ENCODE results near the gene BOLA3. TPM values are rescaled to one million over a fixed set of nuclear protein-coding genes. Genes with fewer than 3 reads are reported as not detected.

The BOLA3 gene
- total and polyA plus RNA-seq, 2 donors (not counting 1 experiment from before 2014, with no cell fraction given), result 28.2 to 48.8 TPM

DNA sequence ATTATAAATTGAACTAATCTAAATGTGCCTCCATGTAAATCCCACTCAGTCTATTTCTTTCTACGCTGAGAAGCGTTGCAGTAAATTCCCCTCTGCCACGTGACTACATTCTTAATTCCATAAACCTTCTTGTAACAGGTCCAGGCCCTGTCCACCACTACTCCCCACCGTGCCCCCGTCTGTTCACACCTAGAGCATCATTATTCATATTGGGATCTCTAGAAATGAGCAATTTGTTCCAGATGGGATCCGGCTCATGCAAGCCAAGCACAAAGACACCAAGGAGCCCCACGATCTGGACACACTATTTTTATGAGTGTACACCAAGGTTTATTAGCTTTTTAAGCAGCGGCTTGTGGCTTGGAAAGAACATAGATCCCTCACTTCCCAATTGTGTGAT, 38.2 kb downstream of the BOLA3 start:
- Histone ChIP-seq H2AFZ (ENCODE audit: low read length) (no peak overlapping the region), H3K79me2 (ENCODE audit: control insufficient read depth, insufficient read depth, low read length) (no peaks in the 10 kb centered on the region), H3K9me3 (ENCODE audit: control insufficient read depth, insufficient read depth, low read depth, low read length) (no peaks in the 10 kb centered on the region), H3K4me3 (replicated peaks in 1 of 4; ENCODE audit: control extremely low read depth in 1 of 4, insufficient read depth in 1 of 4, low read depth in 3 of 4, low read length in 4 of 4) (no peak overlapping the region), H3K4me1 (ENCODE audit: control insufficient read depth, extremely low read depth, insufficient read depth, low read length) (no peaks in the 10 kb centered on the region), H3K9ac (ENCODE audit: insufficient read depth, low read length) (no peak overlapping the region), H3K4me2 (ENCODE audit: extremely low read depth, insufficient read depth, low read length) (no peak overlapping the region), H3K27me3 (ENCODE audit: control insufficient read depth, insufficient read depth, low read length) (no peaks in the 10 kb centered on the region), H4K20me1 (ENCODE audit: control insufficient read depth, extremely low read depth, insufficient read depth, low read length) (no peaks in the 10 kb centered on the region), H3K27ac (ENCODE audit: insufficient read depth, low read length) (no peak overlapping the region), H3K36me3 (ENCODE audit: control insufficient read depth, insufficient read depth, low read length) (no peaks in the 10 kb centered on the region)
- DNase-seq (ENCODE audit: low read depth in 2 of 2), result no peak
- no peak for TF ChIP-seq EZH2 (IDR thresholded peaks at IDR 0.05; ENCODE audit: low read length, missing control alignments)

DNA sequence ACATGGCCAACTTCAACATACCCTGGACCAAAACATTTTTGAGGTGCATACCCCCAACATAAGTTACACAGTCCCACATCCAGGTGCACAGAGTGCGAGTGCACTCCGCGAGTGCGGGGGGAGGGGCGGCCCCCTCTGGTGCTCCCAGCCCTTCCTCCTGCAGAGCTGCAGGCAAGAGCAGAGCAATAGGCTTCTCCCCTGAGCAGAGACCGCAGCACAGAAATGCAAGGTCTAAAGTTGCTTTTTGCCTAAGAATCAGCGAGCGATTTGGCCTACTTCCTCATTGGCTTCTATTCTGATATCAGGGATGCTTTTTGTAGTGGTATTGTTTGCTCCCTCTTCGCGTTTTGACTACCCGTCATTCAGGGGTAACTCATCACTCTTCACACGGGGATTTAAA, 40.6 kb downstream of the BOLA3 start:
- no peak for DNase-seq (ENCODE audit: low read depth in 2 of 2)
- no peaks in the 10 kb centered on the region for H3K9me3 ChIP-seq (ENCODE audit: control insufficient read depth, insufficient read depth, low read depth, low read length)
- H2AFZ ChIP-seq (ENCODE audit: low read length), result no peak overlapping the region
- no peak for TF ChIP-seq EZH2 (IDR thresholded peaks at IDR 0.05; ENCODE audit: low read length, missing control alignments)
- TF ChIP-seq, protein P1, sequence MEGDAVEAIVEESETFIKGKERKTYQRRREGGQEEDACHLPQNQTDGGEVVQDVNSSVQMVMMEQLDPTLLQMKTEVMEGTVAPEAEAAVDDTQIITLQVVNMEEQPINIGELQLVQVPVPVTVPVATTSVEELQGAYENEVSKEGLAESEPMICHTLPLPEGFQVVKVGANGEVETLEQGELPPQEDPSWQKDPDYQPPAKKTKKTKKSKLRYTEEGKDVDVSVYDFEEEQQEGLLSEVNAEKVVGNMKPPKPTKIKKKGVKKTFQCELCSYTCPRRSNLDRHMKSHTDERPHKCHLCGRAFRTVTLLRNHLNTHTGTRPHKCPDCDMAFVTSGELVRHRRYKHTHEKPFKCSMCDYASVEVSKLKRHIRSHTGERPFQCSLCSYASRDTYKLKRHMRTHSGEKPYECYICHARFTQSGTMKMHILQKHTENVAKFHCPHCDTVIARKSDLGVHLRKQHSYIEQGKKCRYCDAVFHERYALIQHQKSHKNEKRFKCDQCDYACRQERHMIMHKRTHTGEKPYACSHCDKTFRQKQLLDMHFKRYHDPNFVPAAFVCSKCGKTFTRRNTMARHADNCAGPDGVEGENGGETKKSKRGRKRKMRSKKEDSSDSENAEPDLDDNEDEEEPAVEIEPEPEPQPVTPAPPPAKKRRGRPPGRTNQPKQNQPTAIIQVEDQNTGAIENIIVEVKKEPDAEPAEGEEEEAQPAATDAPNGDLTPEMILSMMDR (conservative IDR thresholded peaks at IDR 0.05 in 1 of 2, IDR thresholded peaks at IDR 0.05 in 1 of 2; ENCODE audit: low read depth in 1 of 2, low read length in 2 of 2), result no peak
- no peak overlapping the region for H3K4me3 ChIP-seq (replicated peaks in 1 of 4; ENCODE audit: control extremely low read depth in 1 of 4, insufficient read depth in 1 of 4, low read depth in 3 of 4, low read length in 4 of 4)
- no peaks in the 10 kb centered on the region for H3K4me1 ChIP-seq (ENCODE audit: control insufficient read depth, extremely low read depth, insufficient read depth, low read length)
- H3K79me2 ChIP-seq (ENCODE audit: control insufficient read depth, insufficient read depth, low read length), result no peaks in the 10 kb centered on the region
- no peaks in the 10 kb centered on the region for H3K27me3 ChIP-seq (ENCODE audit: control insufficient read depth, insufficient read depth, low read length)
- H3K4me2 ChIP-seq (ENCODE audit: extremely low read depth, insufficient read depth, low read length), result no peak overlapping the region
- no peaks in the 10 kb centered on the region for H4K20me1 ChIP-seq (ENCODE audit: control insufficient read depth, extremely low read depth, insufficient read depth, low read length)
- H3K27ac ChIP-seq (ENCODE audit: insufficient read depth, low read length), result no peak overlapping the region
- peaks cover 2% of the 10 kb centered on the region for H3K36me3 ChIP-seq (ENCODE audit: control insufficient read depth, insufficient read depth, low read length)
- no peak overlapping the region for H3K9ac ChIP-seq (ENCODE audit: insufficient read depth, low read length)

DNA sequence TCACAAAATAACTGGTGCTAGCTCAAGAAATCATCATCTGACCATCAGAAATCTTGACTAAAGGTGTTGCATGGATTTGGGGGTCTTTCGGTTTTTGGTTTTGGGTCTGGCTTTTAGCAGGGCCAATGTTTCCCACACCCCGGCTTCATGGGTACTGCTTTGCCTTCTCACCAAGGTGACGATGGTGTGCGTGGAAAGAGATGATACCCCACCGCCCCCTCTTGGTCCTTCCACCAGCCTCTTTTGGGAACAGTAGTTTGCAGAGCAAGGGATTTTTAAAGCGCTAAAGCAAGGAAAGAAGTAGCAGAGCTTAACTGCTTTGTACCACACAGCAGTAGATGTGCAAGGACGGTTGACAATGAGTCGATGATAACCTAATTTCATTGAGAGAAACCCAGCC, 42.3 kb downstream of the BOLA3 start:
- Histone ChIP-seq H3K36me3 (ENCODE audit: control insufficient read depth, insufficient read depth, low read length) (peaks cover 4% of the 10 kb centered on the region), H3K9ac (ENCODE audit: insufficient read depth, low read length) (no peak overlapping the region), H3K79me2 (ENCODE audit: control insufficient read depth, insufficient read depth, low read length) (no peaks in the 10 kb centered on the region), H3K4me3 (replicated peaks in 1 of 4; ENCODE audit: control extremely low read depth in 1 of 4, insufficient read depth in 1 of 4, low read depth in 3 of 4, low read length in 4 of 4) (no peak overlapping the region), H3K27ac (ENCODE audit: insufficient read depth, low read length) (no peak overlapping the region), H3K4me2 (ENCODE audit: extremely low read depth, insufficient read depth, low read length) (no peak overlapping the region), H3K27me3 (ENCODE audit: control insufficient read depth, insufficient read depth, low read length) (no peaks in the 10 kb centered on the region), H3K9me3 (ENCODE audit: control insufficient read depth, insufficient read depth, low read depth, low read length) (no peaks in the 10 kb centered on the region), H4K20me1 (ENCODE audit: control insufficient read depth, extremely low read depth, insufficient read depth, low read length) (no peaks in the 10 kb centered on the region), H3K4me1 (ENCODE audit: control insufficient read depth, extremely low read depth, insufficient read depth, low read length) (no peaks in the 10 kb centered on the region), H2AFZ (ENCODE audit: low read length) (no peak overlapping the region)
- no peak for DNase-seq (ENCODE audit: low read depth in 2 of 2)
- no peak for TF ChIP-seq EZH2 (IDR thresholded peaks at IDR 0.05; ENCODE audit: low read length, missing control alignments)
- TF ChIP-seq, protein P1 (conservative IDR thresholded peaks at IDR 0.05 in 1 of 2, IDR thresholded peaks at IDR 0.05 in 1 of 2; ENCODE audit: low read depth in 1 of 2, low read length in 2 of 2), result peak in 1 of 2 donors; percentile 1

All from fibroblast of lung (primary cell).